K562 (cell line): Measurements from ENCODE around the gene GRIN2D. TPM values are rescaled to one million over a fixed set of nuclear protein-coding genes. Genes with fewer than 3 reads are reported as not detected.
A peak's percentile ranks its signal among the peaks of the same experiment; 100 is the strongest.

Experiments used
- ATAC-seq: fragments of 200-7000 bp; cut with Tn5 transposase; 3 replicates; pipeline ENCODE4 v1.9.1; 2020; ENCODE audit warnings: moderate library complexity
- BruUV-seq: library from RNA; stranded (reverse); fragments of 400-500 nt; replicated peaks from 2 replicates; lab custom pipeline; 2021; lab: Mats Ljungman, UMichigan
- CTCF ChIA-PET: fragments of 300-600 bp; formaldehyde crosslinking; extraction: SDS; loops from one replicate; lab custom pipeline; 2021; ENCODE audit warnings: low intra/inter-chr PET ratio; lab: Yijun Ruan, JAX
- POLR2A ChIA-PET: fragments of 300-600, 350-650 bp; sonication (Branson Sonifier 250); formaldehyde crosslinking; extraction: SDS; loops from one replicate; lab custom pipeline; 2021; ENCODE audit warnings: antibody characterized with exemption, inconsistent platforms; lab: Yijun Ruan, JAX
- DNase-seq, 4 experiments: peaks; one replicate each; pipeline versions ENCODE4 v3.0.0 to v3.0.0-alpha.2; 2011 to 2018; ENCODE audit warnings: low spot score in 3 of 4, mixed read lengths in 3 of 4; ENCODE audit errors: extremely low read depth in 1 of 4
- FAIRE-seq: peaks from 2 replicates; lab custom pipeline; 2011; peaks lifted over from hg19 to GRCh38; lab: Jason Lieb, UNC
- H2AFZ ChIP-seq: 2 replicates; pipeline ENCODE4 v1.6.0; 2011; ENCODE audit warnings: low read depth, low read length, control low read depth, inconsistent platforms
- H3K27ac ChIP-seq: fragments of 200-600 bp; 3 replicates; pipeline ENCODE4 v1.8.0; 2011; ENCODE audit warnings: low read depth, mild to moderate bottlenecking, control low read depth, inconsistent platforms, low read length, moderate library complexity, mixed read lengths; ENCODE audit errors: extremely low read depth
- H3K27me3 ChIP-seq, 2 experiments: fragments of 300-600 bp in 1 of 2; 2 replicates in 1 of 2; 3 replicates in 1 of 2; pipeline versions ENCODE4 v1.6.0 to v1.8.0; 2011; ENCODE audit warnings: inconsistent platforms in 2 of 2, low read length in 2 of 2, mild to moderate bottlenecking in 1 of 2, mixed read lengths in 1 of 2, moderate library complexity in 1 of 2; ENCODE audit not compliant: control insufficient read depth in 2 of 2, insufficient read depth in 2 of 2
- H3K36me3 ChIP-seq: fragments of 300-600 bp; 3 replicates; pipeline ENCODE4 v1.8.0; 2011; ENCODE audit warnings: mild to moderate bottlenecking, low read length, inconsistent platforms; ENCODE audit not compliant: control insufficient read depth, insufficient read depth
- H3K4me1 ChIP-seq, 2 experiments: fragments of 200-600 bp in 1 of 2; replicated peaks in 1 of 2; 2 replicates in 1 of 2; 3 replicates in 1 of 2; pipeline versions ENCODE4 v1.5.1 to v1.8.0; 2011; ENCODE audit warnings: inconsistent platforms in 2 of 2, low read length in 2 of 2, mild to moderate bottlenecking in 1 of 2, mixed read lengths in 1 of 2, moderate library complexity in 1 of 2; ENCODE audit not compliant: control insufficient read depth in 2 of 2, insufficient read depth in 2 of 2
- H3K4me2 ChIP-seq: 2 replicates; pipeline ENCODE4 v1.6.1; 2011; ENCODE audit warnings: low read length, control low read depth, inconsistent platforms, mixed read lengths; ENCODE audit not compliant: insufficient read depth
- H3K4me3 ChIP-seq: fragments of 200-600 bp; sonication (generic), shearing (Covaris generic); 2 replicates; pipeline ENCODE4 v1.5.1; 2016; ENCODE audit warnings: control low read depth, inconsistent platforms
- H3K79me2 ChIP-seq: fragments of 200-600 bp; 3 replicates; pipeline ENCODE4 v1.8.0; 2011; ENCODE audit warnings: low read length, inconsistent platforms; ENCODE audit not compliant: control insufficient read depth, insufficient read depth
- H3K9ac ChIP-seq, 2 experiments: 2 replicates each; pipeline versions ENCODE4 v1.6.0 to v1.6.1; 2011; ENCODE audit warnings: low read depth in 2 of 2, low read length in 2 of 2, control low read depth in 1 of 2, inconsistent platforms in 1 of 2, mild to moderate bottlenecking in 1 of 2, mixed read lengths in 1 of 2; ENCODE audit not compliant: insufficient read depth in 1 of 2
- H3K9me1 ChIP-seq: one replicate; pipeline ENCODE4 v1.6.0; 2011; ENCODE audit warnings: inconsistent platforms, mild to moderate bottlenecking, low read length, moderate library complexity; ENCODE audit not compliant: control insufficient read depth, insufficient read depth
- H3K9me3 ChIP-seq: replicated peaks from 2 replicates; pipeline ENCODE4 v1.5.1; 2011; ENCODE audit warnings: low read depth, low read length, inconsistent platforms; ENCODE audit not compliant: control insufficient read depth, insufficient read depth
- H4K20me1 ChIP-seq: replicated peaks from 2 replicates; pipeline ENCODE4 v1.6.1; 2011; ENCODE audit warnings: low read length, inconsistent platforms, mixed read lengths; ENCODE audit not compliant: control insufficient read depth, insufficient read depth
- ADNP ChIP-seq: fragments of 200-800 bp; sonication (Bioruptor generic); IDR thresholded peaks from 2 replicates; pipeline ENCODE4 v1.6.1; 2016; ENCODE audit warnings: missing genetic modification characterization, missing compliant biosample characterization
- ASH1L ChIP-seq: fragments of 450-650 bp; IDR thresholded peaks from 2 replicates; pipeline ENCODE4 v1.6.1; 2018; ENCODE audit warnings: borderline replicate concordance, mild to moderate bottlenecking, low read depth; ENCODE audit not compliant: partially characterized antibody
- CBX1 ChIP-seq: sonication (generic); IDR thresholded peaks from 2 replicates; pipeline ENCODE4 v1.6.1; 2016; ENCODE audit warnings: antibody characterized with exemption, low read depth, mild to moderate bottlenecking
- CC2D1A ChIP-seq: fragments of 450-650 bp; IDR thresholded peaks from 2 replicates; pipeline ENCODE4 v1.6.1; 2017; ENCODE audit warnings: mild to moderate bottlenecking
- CCAR2 ChIP-seq: fragments of 200-400 bp; formaldehyde crosslinking; IDR thresholded peaks from 2 replicates; pipeline ENCODE4 v1.6.1; 2017; ENCODE audit warnings: mild to moderate bottlenecking, low read depth, low read length
- CTBP1 ChIP-seq: fragments of 450-650 bp; IDR thresholded peaks from 2 replicates; pipeline ENCODE4 v1.6.1; 2016; ENCODE audit warnings: borderline replicate concordance
- DACH1 ChIP-seq: fragments of 450-650 bp; IDR thresholded peaks from 2 replicates; pipeline ENCODE4 v1.6.1; 2018; ENCODE audit not compliant: partially characterized antibody
- ESRRA ChIP-seq: fragments of 450-650 bp; IDR thresholded peaks from 2 replicates; pipeline ENCODE4 v1.6.1; 2014; ENCODE audit warnings: low read depth, mild to moderate bottlenecking, moderate library complexity, borderline replicate concordance
- FOXM1 ChIP-seq, 2 experiments: fragments of 450-650 bp in 1 of 2; sonication (generic) in 1 of 2; formaldehyde crosslinking in 1 of 2; IDR thresholded peaks; 2 replicates each; pipeline versions ENCODE4 v1.6.1 to v1.9.0; 2017 to 2022; ENCODE audit warnings: low read depth in 2 of 2, mild to moderate bottlenecking in 2 of 2, missing genetic modification reagents in 1 of 2, moderate library complexity in 1 of 2
- HDAC1 ChIP-seq, 2 experiments: fragments of 450-650 bp; IDR thresholded peaks; 2 replicates each; pipeline ENCODE4 v1.6.1; 2016 to 2017; ENCODE audit warnings: inconsistent platforms in 1 of 2, mild to moderate bottlenecking in 1 of 2, moderate library complexity in 1 of 2
- HDAC2 ChIP-seq: fragments of 450-650 bp; IDR thresholded peaks from 2 replicates; pipeline ENCODE4 v1.6.1; 2016; ENCODE audit warnings: mild to moderate bottlenecking
- KLF16 ChIP-seq: IDR thresholded peaks from 2 replicates; pipeline ENCODE4 v1.6.1; 2016; ENCODE audit warnings: antibody characterized with exemption
- NEUROD1 ChIP-seq: fragments of 150-350 bp; IDR thresholded peaks from 2 replicates; pipeline ENCODE4 v1.6.1; 2014; ENCODE audit warnings: borderline replicate concordance, low read length, low read depth; ENCODE audit not compliant: partially characterized antibody
- RFX5 ChIP-seq: IDR thresholded peaks from 2 replicates; pipeline ENCODE4 v1.6.1; 2011; ENCODE audit warnings: low read depth, mild to moderate bottlenecking, improper control_type of control experiment, low read length
- STAG1 ChIP-seq: sonication (generic); formaldehyde crosslinking; IDR thresholded peaks from 2 replicates; pipeline ENCODE4 v1.5.0; 2020; ENCODE audit warnings: missing genetic modification reagents, borderline replicate concordance
- ZNF212 ChIP-seq: fragments of 450-650 bp; formaldehyde crosslinking; IDR thresholded peaks from 2 replicates; pipeline ENCODE4 v1.4.0; 2020; ENCODE audit warnings: mild to moderate bottlenecking
- ZNF316 ChIP-seq: fragments of 450-650 bp; IDR thresholded peaks from 2 replicates; pipeline ENCODE4 v1.6.1; 2016
- ZNF584 ChIP-seq: fragments of 200-800 bp; sonication (Bioruptor generic); IDR thresholded peaks from 2 replicates; pipeline ENCODE4 v1.6.1; 2016; ENCODE audit warnings: low read depth, mild to moderate bottlenecking, missing genetic modification characterization, missing compliant biosample characterization
- WGBS: fragments of 100-300 bp; shearing (Covaris generic); methylation state at CpG from one replicate; pipeline ENCODE4 v1.1.6; 2016; ENCODE audit warnings: low coverage, mixed read lengths; ENCODE audit not compliant: insufficient coverage; ENCODE audit errors: missing lambda C conversion rate; 5-methylcytosine and 5-hydroxymethylcytosine counted together
- in situ Hi-C: fragments of 300-500 bp; cut with MboI; formaldehyde crosslinking; loops from 4 replicates; pipeline ENCODE4 v1.15.0; 2018; ENCODE audit warnings: inconsistent platforms, mixed read lengths
- intact Hi-C: fragments of 100-400 bp; cut with micrococcal nuclease; formaldehyde crosslinking; loops from 2 replicates; pipeline ENCODE4 v1.14.2; 2022
- polyA plus RNA-seq, 8 experiments: library from polyadenylated mRNA; depleted of rRNA in 4 of 8; stranded (reverse) in 5 of 8; unstranded in 3 of 8; fragments of >200 nt; fragmentation: Nextera tagmentation in 2 of 8; fragmentation: Illumina TruSeq in 1 of 8; extraction: Ambion mirVana in 2 of 8; extraction: Trizol in 1 of 8; gene quantifications; 2 replicates each; pipeline versions ENCODE4 v1.2.1 to v1.2.3, GENCODE V29; 2011 to 2014; ENCODE audit warnings: inconsistent platforms in 1 of 8, missing spikeins in 1 of 8
- total RNA-seq, 7 experiments: library from RNA; depleted of rRNA in 6 of 7; stranded (reverse); fragments of >200 nt in 6 of 7; fragmentation: Illumina TruSeq in 2 of 7; extraction: Trizol in 2 of 7; gene quantifications; 2 replicates each; pipeline versions ENCODE4 v1.2.1 to v1.2.3, GENCODE V29; 2011 to 2021; ENCODE audit warnings: low replicate concordance in 1 of 7
- TF ChIP-seq, protein P1 (sequence below): fragments of 200-800 bp; sonication (Bioruptor generic); IDR thresholded peaks from 2 replicates; pipeline ENCODE4 v1.6.1; 2017; ENCODE audit warnings: missing genetic modification characterization, missing compliant biosample characterization
- TF ChIP-seq, protein P2 (sequence below): fragments of 450-650 bp; IDR thresholded peaks from 2 replicates; pipeline ENCODE4 v1.6.1; 2016; ENCODE audit warnings: borderline replicate concordance

Gene GRIN2D
- total and polyA plus RNA-seq, 9 of the 15 experiments (the other 6 are each of a cell fraction or from before 2014, with no cell fraction given): 0.32 to 31.5 (median 1.8) TPM

- ChIA-PET CTCF (interaction anchor here (0.7 kb wide), 1 partner anchor 142 kb away, joined by 3 read pairs; no protein-coding TSS in a partner anchor), POLR2A (interaction anchor here (0.6 to 1.0 kb wide), 3 partner anchors 12 to 64 kb away, joined by 3 to 8 read pairs (median 4); partner anchors contain the start of gene TMEM143)
- intact Hi-C loops: loop anchor here (1.0 kb wide), 1 partner anchor 233 kb away; no protein-coding TSS in a partner anchor
- FAIRE-seq (peak; percentile 73), DNase-seq (peak; percentile 81 to 88 (median 85)), ATAC-seq (peak; percentile 98)
- no peaks in the 10 kb centered on the region for H4K20me1 ChIP-seq
- H3K27ac ChIP-seq: no peak overlapping the region
- H3K27me3 ChIP-seq: no peaks in the 10 kb centered on the region
- in situ Hi-C loops: no loop called here
- WGBS: 14% methylated on average over 8 of the region's 8 CpGs
- H3K4me3 ChIP-seq: no peak overlapping the region
- H3K36me3 ChIP-seq: no peaks in the 10 kb centered on the region
- no peaks in the 10 kb centered on the region for H3K9me1 ChIP-seq
- H2AFZ ChIP-seq: peak overlapping the region; percentile 57
- no peak overlapping the region for H3K9ac ChIP-seq
- no TSS peak for BruUV-seq
- H3K9me3 ChIP-seq: no peaks in the 10 kb centered on the region
- no peak overlapping the region for H3K4me2 ChIP-seq
- peaks cover 9 to 13% of the 10 kb centered on the region in 2 experiments; a peak in 4 of 5 replicates for H3K4me1 ChIP-seq
- H3K79me2 ChIP-seq: no peaks in the 10 kb centered on the region
- 0 out of 2 replicates have a peak, but pooled peaks have one; percentile 42 for TF ChIP-seq CC2D1A
- TF ChIP-seq, protein P1, sequence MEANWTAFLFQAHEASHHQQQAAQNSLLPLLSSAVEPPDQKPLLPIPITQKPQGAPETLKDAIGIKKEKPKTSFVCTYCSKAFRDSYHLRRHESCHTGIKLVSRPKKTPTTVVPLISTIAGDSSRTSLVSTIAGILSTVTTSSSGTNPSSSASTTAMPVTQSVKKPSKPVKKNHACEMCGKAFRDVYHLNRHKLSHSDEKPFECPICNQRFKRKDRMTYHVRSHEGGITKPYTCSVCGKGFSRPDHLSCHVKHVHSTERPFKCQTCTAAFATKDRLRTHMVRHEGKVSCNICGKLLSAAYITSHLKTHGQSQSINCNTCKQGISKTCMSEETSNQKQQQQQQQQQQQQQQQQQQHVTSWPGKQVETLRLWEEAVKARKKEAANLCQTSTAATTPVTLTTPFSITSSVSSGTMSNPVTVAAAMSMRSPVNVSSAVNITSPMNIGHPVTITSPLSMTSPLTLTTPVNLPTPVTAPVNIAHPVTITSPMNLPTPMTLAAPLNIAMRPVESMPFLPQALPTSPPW (CRISPR knock-in tag): peak; percentile 68
- TF ChIP-seq, protein P2, sequence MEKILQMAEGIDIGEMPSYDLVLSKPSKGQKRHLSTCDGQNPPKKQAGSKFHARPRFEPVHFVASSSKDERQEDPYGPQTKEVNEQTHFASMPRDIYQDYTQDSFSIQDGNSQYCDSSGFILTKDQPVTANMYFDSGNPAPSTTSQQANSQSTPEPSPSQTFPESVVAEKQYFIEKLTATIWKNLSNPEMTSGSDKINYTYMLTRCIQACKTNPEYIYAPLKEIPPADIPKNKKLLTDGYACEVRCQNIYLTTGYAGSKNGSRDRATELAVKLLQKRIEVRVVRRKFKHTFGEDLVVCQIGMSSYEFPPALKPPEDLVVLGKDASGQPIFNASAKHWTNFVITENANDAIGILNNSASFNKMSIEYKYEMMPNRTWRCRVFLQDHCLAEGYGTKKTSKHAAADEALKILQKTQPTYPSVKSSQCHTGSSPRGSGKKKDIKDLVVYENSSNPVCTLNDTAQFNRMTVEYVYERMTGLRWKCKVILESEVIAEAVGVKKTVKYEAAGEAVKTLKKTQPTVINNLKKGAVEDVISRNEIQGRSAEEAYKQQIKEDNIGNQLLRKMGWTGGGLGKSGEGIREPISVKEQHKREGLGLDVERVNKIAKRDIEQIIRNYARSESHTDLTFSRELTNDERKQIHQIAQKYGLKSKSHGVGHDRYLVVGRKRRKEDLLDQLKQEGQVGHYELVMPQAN: 0 out of 2 replicates have a peak, but pooled peaks have one; percentile 39
- TF ChIP-seq FOXM1 (IDR thresholded peaks at IDR 0.05; ENCODE audit: low read depth): peak; percentile 80
- no peak for TF ChIP-seq FOXM1 (CRISPR knock-in tag; IDR thresholded peaks at IDR 0.05; ENCODE audit: low read depth)
- TF ChIP-seq ZNF584 (CRISPR knock-in tag): no peak
- peak; percentile 98 for TF ChIP-seq CBX1
- no peak for TF ChIP-seq ZNF212
- peak; percentile 48; the same call in 1 of the 2 replicates for TF ChIP-seq ESRRA
- no peak for TF ChIP-seq ASH1L
- TF ChIP-seq ZNF316: 0 out of 2 replicates have a peak, but pooled peaks have one; percentile 11
- peak; percentile 37; the same call in 1 of the 2 replicates for TF ChIP-seq KLF16
- peak; percentile 38 for TF ChIP-seq DACH1
- TF ChIP-seq CTBP1: 0 out of 2 replicates have a peak, but pooled peaks have one; percentile 12
- TF ChIP-seq STAG1 (CRISPR knock-in tag): peak; percentile 54; the same call in 1 of the 2 replicates
- TF ChIP-seq ADNP (tag): peak; percentile 87
- no peak for TF ChIP-seq CCAR2
- peak in 1 of 2 experiments; percentile 69; a peak in 1 of 4 replicates for TF ChIP-seq HDAC1 (IDR thresholded peaks at IDR 0.05)
- TF ChIP-seq RFX5: no peak
- TF ChIP-seq NEUROD1: no peak
- TF ChIP-seq HDAC2: peak; percentile 97
Measured at GRCh38 chr19:48351341-48351752, 42.1 kb upstream of the GRIN2D start.
